GM19438 (cell line): ENCODE results near the gene ZBTB20.

ENCODE experiments used
- ATAC-seq: cut with Tn5 transposase; IDR thresholded peaks from one replicate; pipeline ENCODE4 v1.9.1; 2021; ENCODE audit warnings: low read depth; ENCODE audit not compliant: unreplicated experiment

ZBTB20 gene

GRCh38 chr3:114442246-114442645, 704.8 kb downstream of the ZBTB20 start:
- ATAC-seq = no peak

GRCh38 chr3:114441386-114441785, 705.7 kb downstream of the ZBTB20 start:
- ATAC-seq = no peak

GRCh38 chr3:114440700-114441099, 706.4 kb downstream of the ZBTB20 start:
- no peak for ATAC-seq

- no peak for ATAC-seq
Measured at GRCh38 chr3:114439284-114439683, 707.8 kb downstream of the ZBTB20 start.

GRCh38 chr3:114437897-114438296, 709.2 kb downstream of the ZBTB20 start:
- ATAC-seq = no peak

- ATAC-seq = no peak
Measured at GRCh38 chr3:114436182-114436581, 710.9 kb downstream of the ZBTB20 start.

GRCh38 chr3:114435386-114436115, 711.5 kb downstream of the ZBTB20 start:
- ATAC-seq = no peak

GRCh38 chr3:114432310-114432709, 714.8 kb downstream of the ZBTB20 start:
- ATAC-seq = no peak

- ATAC-seq = peak; percentile 82
Measured at GRCh38 chr3:114428044-114428595, 719.0 kb downstream of the ZBTB20 start.

- ATAC-seq = peak; percentile 6
Measured at GRCh38 chr3:114427285-114428043, 719.6 kb downstream of the ZBTB20 start.

GRCh38 chr3:114424337-114424736, 722.8 kb downstream of the ZBTB20 start:
- ATAC-seq = no peak

- no peak for ATAC-seq
Measured at GRCh38 chr3:114421204-114421603, 725.9 kb downstream of the ZBTB20 start.

- ATAC-seq = no peak
Measured at GRCh38 chr3:114420072-114420471, 727.0 kb downstream of the ZBTB20 start.

GRCh38 chr3:114418724-114419543, 728.2 kb downstream of the ZBTB20 start:
- peak; percentile 74 for ATAC-seq

GRCh38 chr3:114418107-114418506, 729.0 kb downstream of the ZBTB20 start:
- peak; percentile 64 for ATAC-seq

- ATAC-seq = peak; percentile 7
Measured at GRCh38 chr3:114417675-114418074, 729.4 kb downstream of the ZBTB20 start.

GRCh38 chr3:114417265-114417664, 729.8 kb downstream of the ZBTB20 start:
- no peak for ATAC-seq

- no peak for ATAC-seq
Measured at GRCh38 chr3:114411811-114412803, 735.0 kb downstream of the ZBTB20 start.

- ATAC-seq = no peak
Measured at GRCh38 chr3:114411190-114411668, 735.9 kb downstream of the ZBTB20 start.
